WTC11 (cell line): ENCODE measurements around the gene GABBR2. TPM values are rescaled to one million over a fixed set of nuclear protein-coding genes. Genes with fewer than 3 reads are reported as not detected.

Experiments
- ATAC-seq: fragments of 200-7000 bp; cut with Tn5 transposase; 2 replicates; pipeline ENCODE4 v1.10.0; 2021; ENCODE audit warnings: mild to moderate bottlenecking, moderate library complexity
- CTCF ChIA-PET: fragments of 300-600 bp; sonication (Branson Sonifier 250); formaldehyde crosslinking; loops from one replicate; lab custom pipeline; 2021; ENCODE audit warnings: antibody characterized with exemption; lab: Charles Lee
- POLR2A ChIA-PET: fragments of 350-600 bp; sonication (Branson Sonifier 250); formaldehyde crosslinking; loops from one replicate; lab custom pipeline; 2021; ENCODE audit warnings: antibody characterized with exemption; lab: Charles Lee
- DNase-seq: peaks from one replicate; pipeline ENCODE4 v3.0.0; 2021; ENCODE audit warnings: low spot score
- H3K27ac Mint-ChIP-seq: 2 replicates; pipeline ENCODE4 v1.8.0; 2021; ENCODE audit warnings: mixed read lengths
- H3K27me3 Mint-ChIP-seq: 2 replicates; pipeline ENCODE4 v1.8.0; 2021; ENCODE audit warnings: low read depth, mild to moderate bottlenecking, moderate library complexity, mixed read lengths
- H3K36me3 Mint-ChIP-seq: 2 replicates; pipeline ENCODE4 v1.8.0; 2021; ENCODE audit warnings: mixed read lengths
- H3K4me1 Mint-ChIP-seq: 2 replicates; pipeline ENCODE4 v1.8.0; 2022; ENCODE audit warnings: mixed read lengths
- H3K4me3 Mint-ChIP-seq: 2 replicates; pipeline ENCODE4 v1.8.0; 2021; ENCODE audit warnings: mild to moderate bottlenecking, moderate library complexity, mixed read lengths
- H3K9me3 Mint-ChIP-seq: 2 replicates; pipeline ENCODE4 v1.8.0; 2021; ENCODE audit warnings: mixed read lengths
- AFF4 ChIP-seq: sonication (generic); formaldehyde crosslinking; IDR thresholded peaks from 2 replicates; pipeline ENCODE4 v1.8.1; 2023; ENCODE audit warnings: mild to moderate bottlenecking, missing genetic modification reagents, borderline replicate concordance
- ATF3 ChIP-seq: sonication (generic); formaldehyde crosslinking; conservative IDR thresholded peaks from 2 replicates; pipeline ENCODE4 v1.8.1; 2022; ENCODE audit warnings: mild to moderate bottlenecking, missing genetic modification reagents
- CREM ChIP-seq: sonication (generic); formaldehyde crosslinking; IDR thresholded peaks from 2 replicates; pipeline ENCODE4 v1.8.1; 2022; ENCODE audit warnings: mild to moderate bottlenecking, missing genetic modification reagents, moderate library complexity
- FOXK1 ChIP-seq: sonication (generic); formaldehyde crosslinking; IDR thresholded peaks from 2 replicates; pipeline ENCODE4 v1.8.0; 2022; ENCODE audit warnings: mild to moderate bottlenecking, moderate library complexity, missing genetic modification reagents
- IRF2 ChIP-seq: sonication (generic); formaldehyde crosslinking; IDR thresholded peaks from 2 replicates; pipeline ENCODE4 v1.8.0; 2022; ENCODE audit warnings: low read depth, missing genetic modification reagents, borderline replicate concordance
- KAT7 ChIP-seq: sonication (generic); formaldehyde crosslinking; IDR thresholded peaks from 2 replicates; pipeline ENCODE4 v1.8.1; 2023; ENCODE audit warnings: missing genetic modification reagents, mild to moderate bottlenecking, borderline replicate concordance
- NFYB ChIP-seq: sonication (generic); formaldehyde crosslinking; conservative IDR thresholded peaks from 2 replicates; pipeline ENCODE4 v1.8.0; 2022; ENCODE audit warnings: low read depth, missing genetic modification reagents
- SMAD4 ChIP-seq: sonication (generic); formaldehyde crosslinking; IDR thresholded peaks from 2 replicates; pipeline ENCODE4 v1.8.0; 2022; ENCODE audit warnings: mild to moderate bottlenecking, missing genetic modification reagents
- TEAD1 ChIP-seq: sonication (generic); formaldehyde crosslinking; IDR thresholded peaks from 2 replicates; pipeline ENCODE4 v1.8.0; 2022; ENCODE audit warnings: mild to moderate bottlenecking, missing genetic modification reagents
- USF2 ChIP-seq: sonication (generic); formaldehyde crosslinking; IDR thresholded peaks from 2 replicates; pipeline ENCODE4 v1.8.1; 2023; ENCODE audit warnings: mild to moderate bottlenecking, missing genetic modification reagents, moderate library complexity
- ZNF423 ChIP-seq: fragments of 250-450 bp; sonication (Bioruptor Pico); IDR thresholded peaks from 2 replicates; pipeline ENCODE4 v2.1.2; 2022; ENCODE audit warnings: mild to moderate bottlenecking, moderate library complexity
- ZNF532 ChIP-seq: fragments of 250-450 bp; sonication (Bioruptor Pico); IDR thresholded peaks from 2 replicates; pipeline ENCODE4 v1.9.0; 2021; ENCODE audit warnings: mild to moderate bottlenecking, borderline replicate concordance
- ZNF671 ChIP-seq: fragments of 250-450 bp; sonication (Bioruptor Pico); IDR thresholded peaks from 2 replicates; pipeline ENCODE4 v1.8.0; 2021; ENCODE audit warnings: mild to moderate bottlenecking
- total RNA-seq: library from RNA; stranded (reverse); gene quantifications from 3 replicates; pipeline ENCODE4 v1.2.3, GENCODE V29; 2021
- TF ChIP-seq, protein P1 (sequence below): sonication (generic); formaldehyde crosslinking; IDR thresholded peaks from 2 replicates; pipeline ENCODE4 v1.8.1; 2022; ENCODE audit warnings: mild to moderate bottlenecking, missing genetic modification reagents, moderate library complexity, borderline replicate concordance
- TF ChIP-seq, protein P2 (sequence below): sonication (generic); formaldehyde crosslinking; IDR thresholded peaks from 2 replicates; pipeline ENCODE4 v1.8.0; 2023; ENCODE audit warnings: missing genetic modification reagents
- TF ChIP-seq, protein P3 (sequence below): sonication (generic); formaldehyde crosslinking; IDR thresholded peaks from 2 replicates; pipeline ENCODE4 v1.8.1; 2022; ENCODE audit warnings: low read depth, missing genetic modification reagents, borderline replicate concordance

The GABBR2 gene
- total RNA-seq, 1 experiment from 2014 or later: 0.92 TPM

DNA sequence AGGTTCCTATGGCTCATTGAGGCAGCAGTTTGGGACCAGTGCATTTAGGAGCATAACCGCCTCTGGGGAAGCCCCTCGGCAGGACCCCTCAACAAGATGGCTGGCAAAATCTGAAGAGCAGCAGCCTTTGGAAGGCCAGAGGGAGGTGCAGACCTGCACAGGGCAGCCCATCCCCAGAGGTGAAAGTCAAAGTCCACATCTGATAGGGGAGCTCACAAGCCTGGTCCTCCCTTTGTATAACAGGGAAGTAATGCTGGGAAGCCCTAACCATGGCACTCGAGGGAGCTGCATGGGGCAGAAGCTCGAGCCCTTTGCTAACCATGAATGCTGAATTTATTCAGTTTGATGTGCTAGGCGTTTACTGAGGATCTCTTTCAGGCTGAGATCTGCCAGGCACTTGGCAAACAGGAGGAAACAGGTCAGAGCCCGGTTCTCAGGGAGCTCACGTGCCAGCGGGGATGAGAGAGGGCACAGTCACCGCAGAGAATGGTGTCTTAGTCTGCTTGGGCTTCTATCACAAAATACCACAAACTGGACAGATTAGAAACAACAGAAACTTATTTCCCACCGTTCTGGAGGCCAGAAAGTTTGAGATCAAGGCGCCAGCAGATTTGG is 114.1 kb downstream of the GABBR2 start:
- Mint-ChIP-seq H3K4me3 (no peak overlapping the region), H3K36me3 (no peaks in the 10 kb centered on the region), H3K9me3 (no peaks in the 10 kb centered on the region), H3K27ac (no peak overlapping the region), H3K27me3 (no peaks in the 10 kb centered on the region), H3K4me1 (peaks cover 7% of the 10 kb centered on the region)
- ChIA-PET CTCF (interaction anchor here (0.6 to 1.4 kb wide), 3 partner anchors 48 to 231 kb away, joined by 3 to 4 read pairs (median 4); no protein-coding TSS in a partner anchor), POLR2A (no interaction called here)
- ATAC-seq (no peak), DNase-seq (no peak)
- TF ChIP-seq IRF2 (CRISPR knock-in tag) (no peak), ZNF423 (CRISPR knock-in tag) (no peak), ZNF532 (no peak), AFF4 (CRISPR knock-in tag) (no peak), ATF3 (CRISPR knock-in tag) (no peak), TEAD1 (CRISPR knock-in tag) (no peak), USF2 (CRISPR knock-in tag) (no peak), SMAD4 (CRISPR knock-in tag) (no peak), FOXK1 (no peak), ZNF671 (no peak), CREM (CRISPR knock-in tag) (no peak), KAT7 (CRISPR knock-in tag) (no peak), NFYB (CRISPR knock-in tag) (no peak)
- TF ChIP-seq, protein P1, sequence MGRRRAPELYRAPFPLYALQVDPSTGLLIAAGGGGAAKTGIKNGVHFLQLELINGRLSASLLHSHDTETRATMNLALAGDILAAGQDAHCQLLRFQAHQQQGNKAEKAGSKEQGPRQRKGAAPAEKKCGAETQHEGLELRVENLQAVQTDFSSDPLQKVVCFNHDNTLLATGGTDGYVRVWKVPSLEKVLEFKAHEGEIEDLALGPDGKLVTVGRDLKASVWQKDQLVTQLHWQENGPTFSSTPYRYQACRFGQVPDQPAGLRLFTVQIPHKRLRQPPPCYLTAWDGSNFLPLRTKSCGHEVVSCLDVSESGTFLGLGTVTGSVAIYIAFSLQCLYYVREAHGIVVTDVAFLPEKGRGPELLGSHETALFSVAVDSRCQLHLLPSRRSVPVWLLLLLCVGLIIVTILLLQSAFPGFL (CRISPR knock-in tag): no peak
- TF ChIP-seq, protein P2, sequence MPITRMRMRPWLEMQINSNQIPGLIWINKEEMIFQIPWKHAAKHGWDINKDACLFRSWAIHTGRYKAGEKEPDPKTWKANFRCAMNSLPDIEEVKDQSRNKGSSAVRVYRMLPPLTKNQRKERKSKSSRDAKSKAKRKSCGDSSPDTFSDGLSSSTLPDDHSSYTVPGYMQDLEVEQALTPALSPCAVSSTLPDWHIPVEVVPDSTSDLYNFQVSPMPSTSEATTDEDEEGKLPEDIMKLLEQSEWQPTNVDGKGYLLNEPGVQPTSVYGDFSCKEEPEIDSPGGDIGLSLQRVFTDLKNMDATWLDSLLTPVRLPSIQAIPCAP (CRISPR knock-in tag): no peak
- TF ChIP-seq, protein P3, sequence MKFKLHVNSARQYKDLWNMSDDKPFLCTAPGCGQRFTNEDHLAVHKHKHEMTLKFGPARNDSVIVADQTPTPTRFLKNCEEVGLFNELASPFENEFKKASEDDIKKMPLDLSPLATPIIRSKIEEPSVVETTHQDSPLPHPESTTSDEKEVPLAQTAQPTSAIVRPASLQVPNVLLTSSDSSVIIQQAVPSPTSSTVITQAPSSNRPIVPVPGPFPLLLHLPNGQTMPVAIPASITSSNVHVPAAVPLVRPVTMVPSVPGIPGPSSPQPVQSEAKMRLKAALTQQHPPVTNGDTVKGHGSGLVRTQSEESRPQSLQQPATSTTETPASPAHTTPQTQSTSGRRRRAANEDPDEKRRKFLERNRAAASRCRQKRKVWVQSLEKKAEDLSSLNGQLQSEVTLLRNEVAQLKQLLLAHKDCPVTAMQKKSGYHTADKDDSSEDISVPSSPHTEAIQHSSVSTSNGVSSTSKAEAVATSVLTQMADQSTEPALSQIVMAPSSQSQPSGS: no peak
